GM12873 (cell line): ENCODE measurements around the gene DNM3.

Experiments used
- TF ChIP-seq, protein P1 (sequence below): IDR thresholded peaks from 2 replicates; pipeline ENCODE4 v1.5.1; 2012; ENCODE audit warnings: low read depth, mild to moderate bottlenecking, moderate library complexity, low read length, control low read depth; ENCODE audit not compliant: insufficient read depth; ENCODE audit errors: missing control alignments

DNM3 gene

DNA sequence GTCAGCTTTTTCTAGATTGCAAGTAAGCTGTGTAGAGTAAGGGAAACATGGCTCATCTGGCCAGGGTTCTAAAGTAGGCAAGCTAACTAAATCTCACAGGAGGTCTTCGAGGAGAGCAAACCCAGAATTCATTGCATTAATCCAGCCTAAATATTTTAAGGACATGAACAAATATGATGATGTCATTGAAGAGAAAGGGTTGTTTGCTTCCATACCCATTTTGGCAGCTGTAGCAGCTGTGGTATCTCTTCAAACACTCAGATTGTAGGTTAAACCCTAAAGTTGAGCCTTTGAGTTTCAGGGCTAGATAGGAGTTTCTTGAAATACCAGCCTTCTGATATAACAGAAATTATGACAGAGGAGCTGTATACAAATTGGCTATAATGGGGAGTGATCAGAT is 378.7 kb downstream of the DNM3 start:
- TF ChIP-seq, protein P1, sequence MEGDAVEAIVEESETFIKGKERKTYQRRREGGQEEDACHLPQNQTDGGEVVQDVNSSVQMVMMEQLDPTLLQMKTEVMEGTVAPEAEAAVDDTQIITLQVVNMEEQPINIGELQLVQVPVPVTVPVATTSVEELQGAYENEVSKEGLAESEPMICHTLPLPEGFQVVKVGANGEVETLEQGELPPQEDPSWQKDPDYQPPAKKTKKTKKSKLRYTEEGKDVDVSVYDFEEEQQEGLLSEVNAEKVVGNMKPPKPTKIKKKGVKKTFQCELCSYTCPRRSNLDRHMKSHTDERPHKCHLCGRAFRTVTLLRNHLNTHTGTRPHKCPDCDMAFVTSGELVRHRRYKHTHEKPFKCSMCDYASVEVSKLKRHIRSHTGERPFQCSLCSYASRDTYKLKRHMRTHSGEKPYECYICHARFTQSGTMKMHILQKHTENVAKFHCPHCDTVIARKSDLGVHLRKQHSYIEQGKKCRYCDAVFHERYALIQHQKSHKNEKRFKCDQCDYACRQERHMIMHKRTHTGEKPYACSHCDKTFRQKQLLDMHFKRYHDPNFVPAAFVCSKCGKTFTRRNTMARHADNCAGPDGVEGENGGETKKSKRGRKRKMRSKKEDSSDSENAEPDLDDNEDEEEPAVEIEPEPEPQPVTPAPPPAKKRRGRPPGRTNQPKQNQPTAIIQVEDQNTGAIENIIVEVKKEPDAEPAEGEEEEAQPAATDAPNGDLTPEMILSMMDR = no peak

DNA sequence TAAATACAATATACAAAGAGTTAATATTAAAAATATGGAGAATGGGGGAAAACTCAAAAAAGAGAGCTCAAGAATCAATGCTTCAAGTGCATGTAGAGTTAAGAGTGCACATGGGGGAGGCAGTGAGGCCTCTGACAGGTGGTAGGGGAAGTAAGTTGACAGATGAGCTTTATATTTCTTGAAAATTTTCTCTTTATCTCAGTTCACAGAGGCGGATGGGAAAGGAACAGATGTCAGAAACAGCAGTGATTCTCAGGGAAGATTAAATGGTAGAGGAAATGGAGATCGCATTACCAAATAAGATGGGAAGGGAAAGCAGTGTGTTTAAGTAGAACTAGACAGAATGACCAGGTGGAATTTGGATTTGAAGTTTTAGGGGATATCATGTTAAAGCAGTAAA is 379.1 kb downstream of the DNM3 start:
- TF ChIP-seq, protein P1 = no peak

DNA sequence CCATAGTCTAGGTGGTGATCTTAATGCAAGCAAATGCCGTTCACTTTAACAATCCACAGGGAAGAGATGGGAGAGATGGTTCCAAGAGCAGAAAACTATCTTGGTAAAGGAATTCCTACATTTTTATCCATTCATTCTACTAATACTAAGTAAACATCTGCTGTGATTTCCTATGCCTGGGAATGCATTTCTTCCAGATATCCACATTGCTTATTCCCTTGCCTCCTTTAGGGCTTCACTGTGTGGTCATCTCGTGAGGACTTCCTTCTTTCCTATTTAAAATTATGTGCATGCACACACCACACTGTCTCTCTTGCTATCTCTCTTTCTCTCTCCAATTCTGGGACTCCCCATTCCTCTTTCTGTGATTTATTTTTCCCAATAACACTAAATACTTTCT is 380.1 kb downstream of the DNM3 start:
- TF ChIP-seq, protein P1 = no peak

DNA sequence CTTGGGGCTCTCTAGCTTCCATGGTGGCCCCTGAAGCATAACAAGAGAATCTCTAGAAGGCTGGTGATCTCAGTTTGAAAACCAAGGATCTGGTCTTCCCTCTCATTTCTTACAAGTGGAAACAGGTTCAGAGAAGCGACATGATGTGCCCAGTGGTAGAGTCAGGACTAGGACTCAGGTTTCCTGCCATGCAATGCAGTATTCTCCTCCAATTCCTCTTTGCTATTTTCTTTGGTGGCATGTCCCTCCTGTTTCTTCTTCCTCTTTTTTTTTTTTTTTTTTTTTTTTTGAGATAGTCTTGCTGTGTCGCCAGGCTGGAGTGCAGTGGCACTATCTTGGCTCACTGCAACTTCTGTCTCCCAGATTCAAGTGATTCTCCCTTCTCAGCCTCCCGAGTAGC is 383.6 kb downstream of the DNM3 start:
- TF ChIP-seq, protein P1 = no peak

DNA sequence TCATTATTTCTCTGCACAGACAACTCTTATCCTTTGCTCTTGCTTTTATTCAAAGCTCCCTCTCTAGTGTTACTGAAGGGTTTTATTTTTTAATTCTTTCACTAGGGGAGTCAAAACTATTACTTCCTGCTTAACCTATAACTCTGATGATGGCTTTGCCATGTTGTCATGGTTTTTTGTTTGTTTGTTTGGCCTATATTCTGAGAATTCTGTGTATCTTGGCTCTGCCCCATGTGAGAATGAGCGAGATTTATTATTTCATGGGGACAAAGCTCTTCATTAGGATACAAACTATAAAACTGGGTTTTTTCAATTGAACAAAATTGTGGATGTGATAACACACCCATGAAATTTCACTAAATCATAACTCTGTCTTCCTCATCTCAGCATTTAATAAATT is 388.6 kb downstream of the DNM3 start:
- TF ChIP-seq, protein P1 = no peak

DNA sequence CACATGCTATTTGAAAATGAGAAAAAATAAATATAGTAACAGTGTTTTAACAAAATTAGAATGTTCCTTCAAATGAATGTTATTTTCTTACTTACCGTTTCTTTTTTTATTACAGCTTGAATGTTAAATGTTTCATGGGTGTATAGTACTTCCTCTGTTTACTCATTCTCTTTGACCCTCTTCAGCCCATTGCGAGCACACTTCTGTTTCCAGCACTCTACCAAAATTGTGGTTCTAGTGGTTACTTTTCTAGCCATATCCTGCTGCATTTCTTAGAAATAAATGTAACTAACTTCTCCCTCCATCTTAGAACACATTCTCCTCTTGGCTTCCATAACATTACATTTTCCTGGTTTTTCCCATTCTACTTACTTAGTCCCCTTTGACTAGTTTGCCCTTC is 389.2 kb downstream of the DNM3 start:
- TF ChIP-seq, protein P1 = no peak

DNA sequence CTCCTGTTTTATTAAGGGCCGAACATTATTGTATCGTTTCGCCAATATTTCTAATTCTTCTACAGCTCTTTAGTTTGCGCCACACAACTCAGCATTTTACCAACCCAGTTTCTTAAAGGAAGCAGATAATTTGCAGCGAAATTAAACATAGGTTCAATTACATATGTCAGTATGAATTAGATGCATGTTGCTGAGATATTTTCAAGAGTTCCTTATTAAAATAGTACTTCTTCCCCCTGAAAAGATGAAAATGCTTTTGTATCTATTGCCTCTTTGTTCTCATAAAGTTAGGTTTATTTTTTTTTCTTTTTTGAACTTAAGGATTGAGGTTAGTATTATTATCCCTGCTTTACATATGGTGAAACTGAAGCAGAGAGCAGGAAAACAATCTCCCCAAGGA is 395.7 kb downstream of the DNM3 start:
- TF ChIP-seq, protein P1 = no peak
